ENCODE measurements around the gene SAMD4B.

SAMD4B gene

DNA sequence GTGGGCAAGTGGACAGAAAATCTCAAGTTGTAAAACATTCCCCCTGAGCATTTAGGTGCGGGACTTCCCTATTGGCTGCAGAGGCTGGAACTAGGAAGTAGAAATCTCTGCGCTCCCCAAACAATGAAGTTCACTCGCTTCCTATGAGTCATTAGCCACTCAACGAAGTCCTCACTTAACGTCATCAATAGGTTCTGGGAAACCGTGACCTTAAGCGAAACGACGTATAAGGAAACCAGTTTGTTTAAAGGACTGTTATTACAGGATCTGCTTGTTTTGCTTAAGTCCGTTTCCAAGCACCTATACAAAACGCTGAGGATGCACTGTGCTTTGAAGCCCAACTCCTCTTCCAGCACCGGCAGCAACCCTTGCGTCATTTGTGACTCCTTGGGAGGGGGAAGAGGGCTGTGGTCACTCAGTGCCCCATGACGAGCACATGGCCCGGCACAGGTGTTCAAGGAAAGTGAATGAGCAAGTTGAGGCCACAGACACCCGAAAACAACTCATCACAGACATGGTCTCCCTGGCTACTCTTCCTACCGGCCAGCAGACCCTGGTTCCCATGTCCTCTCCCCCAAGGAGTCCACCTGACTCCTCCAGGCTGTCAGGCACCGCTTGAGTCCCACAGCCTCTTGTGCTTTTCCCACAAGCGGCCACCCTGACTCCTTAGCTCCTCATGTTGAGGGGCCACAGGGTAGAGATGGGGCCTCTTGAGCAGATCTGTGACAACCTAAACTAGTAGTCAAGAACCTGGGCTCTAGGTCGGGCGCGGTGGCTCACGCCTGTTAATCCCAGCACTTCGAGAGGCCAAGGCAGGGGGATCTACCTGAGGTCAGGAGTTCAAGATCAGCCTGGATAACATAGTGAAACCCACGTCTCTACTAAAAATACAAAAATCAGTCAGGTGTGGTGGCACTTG, 88.7 kb downstream of the SAMD4B start:
- DNase-seq (ENCODE audit: low read depth): peak; percentile 85
- peak; percentile 93 for TF ChIP-seq MYC (IDR thresholded peaks at IDR 0.05; ENCODE audit: low read depth, low read length)
- no peak for TF ChIP-seq CTCF (IDR thresholded peaks at IDR 0.05; ENCODE audit: low read depth, low read length)
- TF ChIP-seq, protein P1, sequence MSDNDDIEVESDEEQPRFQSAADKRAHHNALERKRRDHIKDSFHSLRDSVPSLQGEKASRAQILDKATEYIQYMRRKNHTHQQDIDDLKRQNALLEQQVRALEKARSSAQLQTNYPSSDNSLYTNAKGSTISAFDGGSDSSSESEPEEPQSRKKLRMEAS (IDR thresholded peaks at IDR 0.05; ENCODE audit: low read depth, low read length): peak; percentile 94
- H3K4me3 ChIP-seq (ENCODE audit: low read depth, low read length): no peak overlapping the region

DNA sequence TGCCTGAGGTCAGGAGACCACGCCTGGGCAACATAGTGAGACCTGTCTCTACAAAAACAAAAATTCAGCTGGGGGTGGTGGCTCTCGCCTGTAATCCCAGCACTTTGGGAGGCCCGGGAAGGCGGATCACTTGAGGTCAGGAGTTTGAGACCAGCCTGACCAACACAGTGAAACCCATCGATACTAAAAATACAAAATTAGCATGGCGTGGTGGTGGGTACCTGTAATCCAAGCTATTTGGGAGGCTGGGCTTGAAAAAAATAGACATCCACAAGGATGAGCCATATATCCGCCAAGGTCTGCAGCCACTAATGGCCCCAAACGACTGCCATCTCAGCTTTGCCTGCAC, 90.4 kb downstream of the SAMD4B start:
- DNase-seq (ENCODE audit: low read depth): no peak
- no peak overlapping the region for H3K4me3 ChIP-seq (ENCODE audit: low read depth, low read length)
- TF ChIP-seq POLR2A (IDR thresholded peaks at IDR 0.05; ENCODE audit: extremely low read depth, insufficient read length) (no peak), MYC (IDR thresholded peaks at IDR 0.05; ENCODE audit: low read depth, low read length) (no peak)

GRCh38 chr19:39433480-39434079, 91.4 kb downstream of the SAMD4B start:
- peak overlapping the region; percentile 96 for H3K4me3 ChIP-seq (ENCODE audit: low read depth, low read length)
- DNase-seq (ENCODE audit: low read depth): no peak
- TF ChIP-seq MYC (IDR thresholded peaks at IDR 0.05; ENCODE audit: low read depth, low read length) (no peak), CTCF (IDR thresholded peaks at IDR 0.05; ENCODE audit: low read depth, low read length) (no peak), POLR2A (IDR thresholded peaks at IDR 0.05; ENCODE audit: extremely low read depth, insufficient read length) (no peak)

DNA sequence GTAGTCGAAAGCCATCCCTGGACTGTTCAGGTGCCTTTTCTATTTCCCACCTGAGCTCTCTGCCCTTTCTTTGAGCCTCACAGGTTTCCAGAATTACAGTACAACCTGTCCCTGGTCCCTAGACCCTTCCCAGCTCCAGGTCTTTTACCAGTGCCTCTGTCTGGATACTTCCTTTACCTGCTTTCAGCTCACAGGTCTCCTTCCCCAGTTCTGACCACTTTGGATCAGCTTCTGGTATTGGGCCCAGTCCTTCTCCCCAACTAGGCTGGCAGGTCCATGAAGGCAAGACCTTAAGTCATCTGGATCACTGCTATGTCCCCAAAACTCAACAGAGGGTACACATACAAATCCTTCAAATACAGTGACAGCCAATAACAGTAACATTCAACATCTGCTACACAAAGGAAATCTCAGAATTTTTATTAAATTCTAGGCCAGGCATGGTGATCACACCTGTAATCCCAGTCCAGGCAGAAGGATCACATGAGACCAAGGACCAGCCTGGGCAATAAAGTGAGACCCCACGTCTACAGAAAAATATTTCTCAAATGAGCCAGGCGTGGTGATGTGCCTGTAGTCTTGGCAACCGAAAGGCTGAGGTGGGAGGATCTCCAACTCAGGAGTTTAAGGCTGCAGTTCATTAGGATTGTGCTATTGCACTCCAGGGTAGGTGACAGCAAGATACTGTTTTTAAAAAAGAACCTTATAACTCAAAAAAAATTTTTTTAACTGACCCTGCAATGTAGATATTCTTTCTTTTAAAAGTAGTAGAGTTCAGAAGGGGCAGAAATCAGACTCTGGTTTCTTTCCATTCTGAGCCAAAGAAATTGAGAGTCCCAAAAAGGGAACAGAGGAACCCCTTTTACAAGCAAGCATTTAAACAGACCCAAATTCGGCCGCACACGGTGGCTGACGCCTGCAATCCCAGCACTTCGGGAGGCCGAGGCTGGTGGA, 92.2 kb downstream of the SAMD4B start:
- DNase-seq (ENCODE audit: low read depth): no peak
- peak overlapping the region; percentile 96 for H3K4me3 ChIP-seq (ENCODE audit: low read depth, low read length)
- no peak for TF ChIP-seq CTCF (IDR thresholded peaks at IDR 0.05; ENCODE audit: low read depth, low read length)

All from NB4 (cell line).